ENCODE measurements around the gene RFC4. TPM values are rescaled to one million over a fixed set of nuclear protein-coding genes. Genes with fewer than 3 reads are reported as not detected.

RFC4 gene
- total and polyA plus RNA-seq, 2 donors (not counting 3 experiments of a cell fraction or from before 2014, with no cell fraction given), result 6.2 to 33.7 TPM

DNA sequence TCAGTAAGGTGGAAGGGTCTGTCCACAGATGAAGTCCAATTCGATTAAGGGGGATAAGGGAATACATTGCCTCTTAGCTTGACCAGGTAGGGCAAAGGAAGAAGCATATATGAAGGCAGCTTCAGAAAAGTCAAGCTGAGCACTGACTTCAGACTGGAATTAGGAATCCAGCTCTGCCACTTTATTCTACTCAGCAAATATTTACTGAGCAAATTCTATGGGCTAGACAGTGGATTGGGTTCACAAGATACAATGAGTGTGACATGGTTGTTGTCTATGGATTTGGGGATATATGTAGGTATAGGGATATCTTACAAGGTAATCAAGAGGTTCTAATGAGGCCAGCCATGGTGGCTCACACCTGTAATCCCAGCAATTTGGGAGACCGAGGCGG, 36.8 kb upstream of the RFC4 start:
- TF ChIP-seq, protein P1, sequence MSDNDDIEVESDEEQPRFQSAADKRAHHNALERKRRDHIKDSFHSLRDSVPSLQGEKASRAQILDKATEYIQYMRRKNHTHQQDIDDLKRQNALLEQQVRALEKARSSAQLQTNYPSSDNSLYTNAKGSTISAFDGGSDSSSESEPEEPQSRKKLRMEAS (IDR thresholded peaks at IDR 0.05; ENCODE audit: insufficient read depth, insufficient read length), result no peak
- TF ChIP-seq MYC (IDR thresholded peaks at IDR 0.05; ENCODE audit: low read depth, low read length) (no peak), JUN (IDR thresholded peaks at IDR 0.05; ENCODE audit: borderline replicate concordance, insufficient read depth, insufficient read length, low read depth) (no peak), POLR2AphosphoS5 (IDR thresholded peaks at IDR 0.05; ENCODE audit: insufficient read depth, low read depth, low read length) (no peak), EZH2 (IDR thresholded peaks at IDR 0.05; ENCODE audit: borderline replicate concordance, low read depth, low read length, severe bottlenecking) (no peak), FOS (IDR thresholded peaks at IDR 0.05; ENCODE audit: borderline replicate concordance, insufficient read depth, low read length) (no peak), GATA2 (IDR thresholded peaks at IDR 0.05; ENCODE audit: insufficient read depth, insufficient read length, low read depth, low read length) (no peak), POLR2A (IDR thresholded peaks at IDR 0.05; ENCODE audit: low read depth, low read length) (no peak)
- TF ChIP-seq, protein P2, sequence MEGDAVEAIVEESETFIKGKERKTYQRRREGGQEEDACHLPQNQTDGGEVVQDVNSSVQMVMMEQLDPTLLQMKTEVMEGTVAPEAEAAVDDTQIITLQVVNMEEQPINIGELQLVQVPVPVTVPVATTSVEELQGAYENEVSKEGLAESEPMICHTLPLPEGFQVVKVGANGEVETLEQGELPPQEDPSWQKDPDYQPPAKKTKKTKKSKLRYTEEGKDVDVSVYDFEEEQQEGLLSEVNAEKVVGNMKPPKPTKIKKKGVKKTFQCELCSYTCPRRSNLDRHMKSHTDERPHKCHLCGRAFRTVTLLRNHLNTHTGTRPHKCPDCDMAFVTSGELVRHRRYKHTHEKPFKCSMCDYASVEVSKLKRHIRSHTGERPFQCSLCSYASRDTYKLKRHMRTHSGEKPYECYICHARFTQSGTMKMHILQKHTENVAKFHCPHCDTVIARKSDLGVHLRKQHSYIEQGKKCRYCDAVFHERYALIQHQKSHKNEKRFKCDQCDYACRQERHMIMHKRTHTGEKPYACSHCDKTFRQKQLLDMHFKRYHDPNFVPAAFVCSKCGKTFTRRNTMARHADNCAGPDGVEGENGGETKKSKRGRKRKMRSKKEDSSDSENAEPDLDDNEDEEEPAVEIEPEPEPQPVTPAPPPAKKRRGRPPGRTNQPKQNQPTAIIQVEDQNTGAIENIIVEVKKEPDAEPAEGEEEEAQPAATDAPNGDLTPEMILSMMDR (IDR thresholded peaks at IDR 0.05; ENCODE audit: extremely low read depth in 1 of 2, insufficient read depth in 1 of 2, low read depth in 1 of 2, low read length in 2 of 2), result no peak
- Histone ChIP-seq H2AFZ (ENCODE audit: low read depth, low read length) (no peak overlapping the region), H3K36me3 (ENCODE audit: control insufficient read depth in 2 of 2, extremely low read depth in 1 of 2, insufficient read depth in 2 of 2, low read length in 2 of 2) (no peaks in the 10 kb centered on the region), H3K27ac (ENCODE audit: insufficient read depth, low read depth, low read length) (no peak overlapping the region), H3K9ac (replicated peaks; ENCODE audit: extremely low read depth, insufficient read depth, low read length) (no peak overlapping the region), H3K27me3 (ENCODE audit: control insufficient read depth in 2 of 2, insufficient read depth in 2 of 2, low read length in 2 of 2) (no peaks in the 10 kb centered on the region), H3K4me1 (ENCODE audit: control insufficient read depth, extremely low read depth, insufficient read depth, low read length) (no peaks in the 10 kb centered on the region), H3K9me3 (replicated peaks; ENCODE audit: control insufficient read depth, insufficient read depth, low read length) (no peaks in the 10 kb centered on the region), H3K4me2 (ENCODE audit: insufficient read depth, low read length) (no peak overlapping the region), H4K20me1 (replicated peaks; ENCODE audit: control insufficient read depth, extremely low read depth, insufficient read depth, low read length) (no peaks in the 10 kb centered on the region), H3K79me2 (ENCODE audit: control insufficient read depth, insufficient read depth, low read length) (no peaks in the 10 kb centered on the region), H3K4me3 (replicated peaks in 1 of 3; ENCODE audit: insufficient read depth in 1 of 3, low read depth in 1 of 3, low read length in 3 of 3) (no peak overlapping the region), H3K9me1 (replicated peaks; ENCODE audit: control insufficient read depth, extremely low read depth, insufficient read depth, low read length) (no peaks in the 10 kb centered on the region)
- FAIRE-seq (no peak), DNase-seq (ENCODE audit: low read depth, low spot score) (no peak)
- CTCF ChIA-PET, result interaction anchor here (0.7 to 1.5 kb wide), 2 partner anchors 75 to 322 kb away, joined by 3 to 7 read pairs; no protein-coding TSS in a partner anchor
- dilution Hi-C loops (cut with MboI; ENCODE audit: extremely low pct_ligation_motif_present, low sequenced_read_pairs) (no loop called here), intact Hi-C loops (cut with micrococcal nuclease) (no loop called here)
- POLR2A ChIA-PET, result no interaction called here
- BruUV-seq (replicated peaks), result no TSS peak

All from endothelial cell of umbilical vein (primary cell).